Tongue (tissue), 2 donors: ENCODE results near the gene AAMP. TPM values are rescaled to one million over a fixed set of nuclear protein-coding genes. Genes with fewer than 3 reads are reported as not detected.

Experiments
- DNase-seq: peaks from one replicate; pipeline ENCODE4 v3.0.0-alpha.2; 2015
- total RNA-seq: library from RNA; depleted of rRNA; stranded (reverse); fragments of >200 nt; gene quantifications from one replicate; pipeline ENCODE4 v1.2.3, GENCODE V29; 2014

The AAMP gene
- total RNA-seq, 1 donor from 2014 or later, result 203 TPM

DNA sequence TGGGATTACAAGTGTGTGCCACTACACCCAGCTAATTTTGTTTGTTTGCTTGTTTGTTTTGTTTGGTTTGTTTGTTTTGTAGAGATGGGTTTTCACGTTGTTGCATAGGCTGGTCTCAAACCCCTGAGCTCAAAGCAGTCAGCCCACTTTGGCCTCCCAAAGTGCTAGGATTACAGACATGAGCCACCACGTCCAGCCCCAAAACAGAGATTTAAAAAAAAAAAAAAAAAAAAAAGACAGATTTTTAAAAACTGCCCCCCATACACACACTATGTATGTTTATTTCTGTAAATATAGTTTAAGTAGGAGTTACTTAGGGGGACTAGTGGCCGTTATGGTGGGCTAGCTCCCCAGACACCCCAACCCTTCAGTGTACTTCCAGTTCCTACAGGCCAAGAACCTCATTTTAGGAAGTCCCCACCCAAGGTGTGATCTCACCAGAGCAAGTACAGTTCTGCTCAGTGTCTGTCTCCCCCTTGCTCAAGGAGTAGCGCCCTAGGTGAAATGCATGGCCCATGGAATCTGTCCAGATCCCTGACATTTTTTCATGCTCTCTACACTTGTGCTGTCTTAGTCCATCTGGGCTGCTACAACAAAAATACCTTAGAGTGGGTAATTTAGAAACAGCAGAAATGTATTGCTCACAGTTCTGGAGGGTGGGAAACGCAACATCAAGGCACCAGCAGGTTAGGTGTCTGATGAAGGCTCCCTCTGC is 23.9 kb upstream of the AAMP start:
- DNase-seq, result no peak

DNA sequence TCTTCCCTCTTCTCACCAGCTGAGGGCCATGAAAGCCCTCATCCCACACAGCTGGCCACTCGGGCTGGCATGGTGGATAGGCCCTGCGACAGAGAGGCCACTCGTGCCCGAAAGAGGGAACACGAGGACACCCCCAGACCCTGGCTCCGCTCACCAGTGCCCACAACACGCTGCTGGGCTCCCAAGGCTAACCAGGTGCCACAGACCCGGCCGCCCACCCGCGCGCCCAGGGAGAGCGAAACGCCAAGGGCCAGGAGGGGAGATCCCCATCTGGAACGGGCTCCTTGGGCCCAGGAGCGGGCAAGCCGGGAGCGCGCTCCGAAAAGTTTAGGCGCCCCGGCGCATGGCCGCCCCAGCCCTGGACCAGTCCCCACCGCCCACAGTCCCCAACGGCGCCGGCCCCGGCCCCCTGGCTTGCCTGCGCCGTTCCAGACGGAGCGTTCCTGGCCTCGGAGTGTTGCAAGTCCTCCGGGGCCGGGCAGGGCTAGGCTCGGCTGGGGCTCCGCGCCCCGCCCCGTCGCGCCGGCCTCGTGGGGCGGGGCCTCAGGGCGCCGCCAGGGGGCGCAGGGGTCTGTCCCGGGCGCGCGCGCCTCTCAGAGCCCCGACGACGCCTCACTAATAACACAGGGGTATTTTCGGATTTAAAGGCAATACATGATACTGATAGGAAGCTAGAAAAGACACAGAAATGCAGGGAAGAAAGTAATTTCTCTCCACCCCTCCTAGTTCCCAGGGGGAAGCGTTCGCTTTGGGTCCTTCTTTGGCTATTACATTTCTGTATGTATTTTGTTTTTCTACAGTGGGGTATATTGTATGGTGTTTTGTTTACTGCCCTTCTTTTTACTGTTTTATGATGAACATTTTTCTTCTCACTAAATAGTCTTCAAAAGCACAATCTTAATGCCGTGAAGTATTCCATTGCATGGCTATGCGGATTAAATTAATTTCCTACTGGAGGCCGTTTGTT is 22.4 kb upstream of the AAMP start, which contains the start of gene TMBIM1:
Gene TMBIM1, minus strand, starts transcription at position 456 of the 967 bp plus-strand sequence. CDS start 10,362 bp downstream, outside the sequence.
- DNase-seq, result peak; percentile 89

DNA sequence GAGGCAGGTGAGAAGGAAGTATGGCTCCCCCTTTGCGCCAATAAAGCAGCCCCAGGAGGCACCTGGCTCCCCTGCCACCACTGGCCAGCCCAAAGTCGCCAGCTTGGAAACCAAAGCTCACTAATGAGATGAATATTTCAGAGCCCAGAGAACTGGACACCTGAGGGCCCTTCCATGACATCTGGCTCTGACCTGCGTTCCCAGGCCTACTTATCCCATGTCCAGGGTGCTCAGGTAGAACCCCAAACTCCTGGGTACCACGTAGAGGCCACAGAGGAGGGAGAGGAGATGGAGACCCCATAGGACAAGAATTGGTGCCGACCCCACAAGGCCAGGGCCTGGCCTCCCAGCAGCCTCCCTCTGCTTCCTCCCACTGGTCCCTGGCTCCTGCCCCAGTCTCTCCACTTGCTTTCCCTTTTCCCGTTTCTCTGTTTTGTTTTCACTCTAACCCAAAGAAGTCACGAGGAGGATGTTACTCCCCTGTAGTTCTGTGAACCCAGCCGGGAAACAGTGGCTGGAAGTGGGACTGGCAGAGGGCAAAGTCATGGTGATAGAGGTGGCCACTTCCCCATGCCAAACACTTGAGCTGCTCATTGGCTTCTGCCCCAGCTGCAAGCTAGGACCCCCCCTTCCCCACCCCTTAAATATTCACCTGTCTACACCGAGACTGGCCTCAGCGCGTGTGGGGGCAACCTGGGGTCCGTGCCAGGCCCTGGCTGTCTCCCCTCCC is 21.5 kb upstream of the AAMP start:
- DNase-seq, result no peak

- DNase-seq, result no peak
These were observed 20.7 kb upstream of the AAMP start for GRCh38 chr2:218290316-218291261.

GRCh38 chr2:218289639-218290315 is 19.8 kb upstream of the AAMP start:
- peak; percentile 59 for DNase-seq

GRCh38 chr2:218286570-218287459 is 16.9 kb upstream of the AAMP start:
- peak; percentile 98 for DNase-seq

- DNase-seq, result no peak
These were observed 15.7 kb upstream of the AAMP start for GRCh38 chr2:218285604-218286003.

DNA sequence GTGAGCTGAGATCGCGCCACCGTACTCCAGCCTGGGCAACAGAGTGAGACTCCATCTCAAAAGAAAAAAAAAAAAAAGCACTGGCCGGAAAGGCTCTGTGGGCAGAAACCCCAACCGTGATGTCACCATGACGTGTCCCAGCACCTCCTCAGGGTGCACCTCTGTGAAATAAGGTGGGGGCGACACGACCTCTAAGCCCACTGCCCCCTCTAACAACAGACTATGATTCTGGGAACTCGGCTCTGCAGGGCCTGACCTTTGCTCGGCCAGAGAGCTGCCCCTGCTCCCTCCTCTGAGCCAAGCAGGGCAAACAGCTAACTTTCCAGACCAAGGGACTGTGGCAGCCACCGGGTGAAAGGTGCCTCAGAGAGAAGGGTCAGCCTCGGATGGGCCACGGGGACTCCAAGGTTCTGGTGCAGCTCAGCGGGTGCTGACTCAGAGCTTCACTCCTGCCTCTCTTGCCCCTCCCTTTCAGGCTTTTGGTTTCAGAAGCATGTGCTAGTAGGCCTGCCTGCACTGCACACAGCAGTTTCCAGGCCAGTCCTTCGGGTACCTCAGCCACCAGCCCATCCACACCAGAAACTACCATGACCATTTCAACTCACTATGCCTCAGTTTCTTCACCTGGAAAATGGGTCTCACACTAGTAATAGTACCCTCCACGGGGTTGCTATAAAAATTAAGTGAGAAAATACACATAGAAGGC is 14.3 kb upstream of the AAMP start:
- no peak for DNase-seq

GRCh38 chr2:218282173-218282991 is 12.4 kb upstream of the AAMP start:
- DNase-seq, result peak; percentile 84

- DNase-seq, result no peak
These were observed 11.5 kb upstream of the AAMP start for GRCh38 chr2:218281449-218281848.

DNA sequence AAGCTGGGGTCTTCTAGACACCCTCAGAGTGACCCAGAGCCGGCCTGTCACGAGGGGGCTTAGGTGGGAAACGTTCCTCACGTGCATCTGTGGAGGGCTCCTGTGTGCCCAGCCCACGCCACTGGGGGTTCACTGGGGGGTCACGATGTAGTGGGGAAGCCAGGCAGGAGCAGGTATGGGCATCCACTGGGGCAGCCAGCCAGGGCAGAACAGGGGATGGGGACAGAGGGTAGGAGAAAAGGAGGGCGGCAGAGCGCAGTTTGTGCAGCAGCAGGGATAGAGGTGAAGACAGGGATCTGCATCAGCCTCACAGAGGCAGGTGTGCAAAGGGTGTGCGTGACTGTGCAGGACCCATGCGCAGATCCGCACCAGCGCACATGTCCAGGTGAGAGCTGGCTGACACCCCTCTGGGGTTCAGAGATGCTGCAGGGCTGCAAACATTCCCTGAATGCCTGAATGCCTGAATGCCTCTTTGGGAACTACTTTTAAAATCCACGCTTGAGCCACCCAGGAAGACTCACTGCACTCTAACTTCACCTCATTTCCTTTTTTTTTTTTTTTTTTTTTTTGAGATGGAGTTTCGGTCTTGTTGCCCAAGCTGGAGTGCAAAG is 10.4 kb upstream of the AAMP start:
- DNase-seq, result no peak

- DNase-seq, result no peak
These were observed 8.8 kb upstream of the AAMP start for GRCh38 chr2:218278531-218279360.

GRCh38 chr2:218277921-218278320 is 8.0 kb upstream of the AAMP start:
- no peak for DNase-seq

DNA sequence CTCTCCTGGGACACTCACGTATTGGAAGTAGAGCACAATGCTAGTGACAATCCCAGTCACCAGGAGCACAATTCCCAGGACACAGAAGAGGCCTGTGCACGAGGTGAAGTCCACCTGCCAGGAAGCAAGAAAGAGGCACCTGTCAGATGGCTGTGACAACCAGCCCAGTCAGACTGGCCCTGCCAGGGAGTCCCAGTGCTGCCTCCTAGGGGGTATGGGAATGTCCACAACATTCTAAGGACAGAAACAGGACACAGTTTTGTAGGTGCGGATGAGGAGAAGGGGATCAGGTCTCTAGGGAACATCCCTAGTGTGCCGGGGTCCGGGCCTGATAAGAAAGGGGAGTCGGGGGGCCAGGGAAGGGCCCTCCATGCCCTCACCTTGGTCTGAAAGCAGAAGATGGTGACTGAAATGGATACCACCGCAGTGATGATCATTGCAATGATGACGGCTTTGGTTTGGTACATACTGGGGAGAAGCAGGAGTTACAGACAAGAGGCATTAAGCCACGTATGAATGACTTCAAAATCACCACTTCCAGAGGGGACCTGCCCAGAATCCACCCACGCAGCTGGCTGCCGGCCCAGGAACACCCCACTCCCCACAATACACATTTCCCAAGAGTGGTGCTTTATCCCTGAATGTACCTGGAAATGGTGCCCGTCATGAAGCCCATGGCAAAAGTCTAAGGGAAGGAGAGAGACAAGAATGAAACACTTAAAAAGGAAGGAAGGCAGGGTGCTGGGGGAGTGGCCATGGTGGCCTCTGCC is 7.2 kb upstream of the AAMP start:
- DNase-seq, result no peak

DNA sequence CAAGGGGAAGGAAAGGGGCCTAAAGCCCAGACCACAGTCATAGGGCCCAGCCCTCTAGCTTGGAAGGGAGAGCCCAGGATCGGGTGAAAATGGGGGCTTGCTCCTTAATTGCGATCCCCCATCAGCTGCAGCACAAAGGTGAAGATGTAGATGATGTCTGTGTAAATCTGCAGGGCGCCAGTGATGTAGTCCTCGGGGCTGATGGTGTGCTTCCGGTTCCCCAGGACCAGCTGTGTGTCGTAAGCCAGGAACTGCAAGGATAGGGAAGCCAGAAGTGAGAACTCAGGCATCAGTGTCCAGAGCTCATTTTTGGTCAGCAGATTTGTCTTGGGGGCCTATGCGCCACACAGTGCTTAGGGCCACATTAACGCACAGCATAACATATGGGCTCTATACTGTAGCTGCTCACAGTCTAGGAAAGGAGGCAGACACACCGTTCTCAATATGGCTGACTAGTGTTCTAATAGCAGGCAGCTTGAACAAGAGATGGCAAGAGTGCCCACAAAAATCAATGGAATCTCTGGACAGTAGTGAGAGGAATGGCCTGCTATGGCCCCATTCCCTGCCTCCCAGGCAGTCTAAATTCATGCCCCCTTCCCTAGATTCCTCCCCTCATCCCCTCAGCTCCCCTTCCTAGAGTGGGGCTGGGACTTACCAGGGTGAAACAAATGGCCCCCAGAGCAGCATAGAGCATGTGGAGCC is 5.6 kb upstream of the AAMP start:
- DNase-seq, result no peak
